ENCODE results near the gene PRKAG2. TPM values are rescaled to one million over a fixed set of nuclear protein-coding genes. Genes with fewer than 3 reads are reported as not detected.
A peak's percentile ranks its signal among the peaks of the same experiment; 100 is the strongest.

Gene PRKAG2
- total RNA-seq, 2 donors from 2014 or later, result 23.2 to 28.4 TPM

- Mint-ChIP-seq H3K27me3 (ENCODE audit: low read depth) (no peaks in the 10 kb centered on the region), H3K36me3 (ENCODE audit: insufficient read depth in 2 of 2) (peaks cover 0 to 3% of the 10 kb centered on the region in 2 donors)
- no peak for DNase-seq
Measured at GRCh38 chr7:151568956-151569940, 307.7 kb downstream of the PRKAG2 start.

GRCh38 chr7:151566897-151567320 is 310.0 kb downstream of the PRKAG2 start:
- DNase-seq (no peak), ATAC-seq (replicated peaks in 1 of 2) (no peak)
- no peak overlapping the region for H3K27ac Mint-ChIP-seq
- H3K4me1 Mint-ChIP-seq (ENCODE audit: low read depth), result no peaks in the 10 kb centered on the region
- H3K9me3 Mint-ChIP-seq, result no peaks in the 10 kb centered on the region
- no peak overlapping the region for H3K4me3 Mint-ChIP-seq
- H3K27me3 Mint-ChIP-seq (ENCODE audit: low read depth), result no peaks in the 10 kb centered on the region
- peaks cover 0 to under 1% of the 10 kb centered on the region in 2 donors for H3K36me3 Mint-ChIP-seq (ENCODE audit: insufficient read depth in 2 of 2)

More at GRCh38 chr7:151568956-151569940, 307.7 kb downstream of the PRKAG2 start:
- Mint-ChIP-seq H3K4me1 (ENCODE audit: low read depth) (no peaks in the 10 kb centered on the region), H3K4me3 (no peak overlapping the region), H3K9me3 (no peaks in the 10 kb centered on the region), H3K27ac (no peak overlapping the region)
- no peak for ATAC-seq (replicated peaks in 1 of 2)

GRCh38 chr7:151565541-151565940 is 311.4 kb downstream of the PRKAG2 start:
- Mint-ChIP-seq H3K27me3 (ENCODE audit: low read depth) (no peaks in the 10 kb centered on the region), H3K36me3 (ENCODE audit: insufficient read depth in 2 of 2) (peaks cover 2 to 3% of the 10 kb centered on the region in 2 donors), H3K4me1 (ENCODE audit: low read depth) (peaks cover under 1% of the 10 kb centered on the region), H3K9me3 (no peaks in the 10 kb centered on the region), H3K4me3 (no peak overlapping the region), H3K27ac (no peak overlapping the region)
- no peak for DNase-seq
- ATAC-seq (replicated peaks in 1 of 2), result no peak

- Mint-ChIP-seq H3K9me3 (no peaks in the 10 kb centered on the region), H3K36me3 (ENCODE audit: insufficient read depth in 2 of 2) (peaks cover 2 to 3% of the 10 kb centered on the region in 2 donors), H3K27me3 (ENCODE audit: low read depth) (no peaks in the 10 kb centered on the region), H3K4me3 (peak overlapping the region; percentile 47 to 62), H3K4me1 (ENCODE audit: low read depth) (peaks cover 12% of the 10 kb centered on the region), H3K27ac (peak overlapping the region; percentile 91)
- DNase-seq, result no peak
- peak in 1 of 2 donors; percentile 51 for ATAC-seq (replicated peaks in 1 of 2)
Measured at GRCh38 chr7:151560243-151560642, 316.7 kb downstream of the PRKAG2 start.

GRCh38 chr7:151559557-151560183 is 317.2 kb downstream of the PRKAG2 start:
- DNase-seq (no peak), ATAC-seq (replicated peaks in 1 of 2) (no peak)
- H3K36me3 Mint-ChIP-seq (ENCODE audit: insufficient read depth in 2 of 2), result peaks cover 2 to 3% of the 10 kb centered on the region in 2 donors
- H3K4me1 Mint-ChIP-seq (ENCODE audit: low read depth), result peaks cover 12% of the 10 kb centered on the region
- peak overlapping the region; percentile 91 for H3K27ac Mint-ChIP-seq
- no peaks in the 10 kb centered on the region for H3K9me3 Mint-ChIP-seq
- H3K27me3 Mint-ChIP-seq (ENCODE audit: low read depth), result no peaks in the 10 kb centered on the region
- peak overlapping the region; percentile 47 to 62 for H3K4me3 Mint-ChIP-seq

- no peaks in the 10 kb centered on the region for H3K27me3 Mint-ChIP-seq (ENCODE audit: low read depth)
- H3K4me3 Mint-ChIP-seq, result no peak overlapping the region
- no peak for ATAC-seq (replicated peaks in 1 of 2)
- no peaks in the 10 kb centered on the region for H3K9me3 Mint-ChIP-seq
- peaks cover 2 to 3% of the 10 kb centered on the region in 2 donors for H3K36me3 Mint-ChIP-seq (ENCODE audit: insufficient read depth in 2 of 2)
- no peak overlapping the region for H3K27ac Mint-ChIP-seq
- no peak for DNase-seq
- peaks cover 12% of the 10 kb centered on the region for H3K4me1 Mint-ChIP-seq (ENCODE audit: low read depth)
Measured at GRCh38 chr7:151558575-151558974, 318.3 kb downstream of the PRKAG2 start.

GRCh38 chr7:151556592-151556991 is 320.3 kb downstream of the PRKAG2 start:
- Mint-ChIP-seq H3K36me3 (ENCODE audit: insufficient read depth in 2 of 2) (peaks cover 2 to 3% of the 10 kb centered on the region in 2 donors), H3K27ac (no peak overlapping the region), H3K9me3 (no peaks in the 10 kb centered on the region), H3K4me1 (ENCODE audit: low read depth) (peaks cover 12% of the 10 kb centered on the region), H3K27me3 (ENCODE audit: low read depth) (peaks cover 15% of the 10 kb centered on the region), H3K4me3 (no peak overlapping the region)
- DNase-seq (no peak), ATAC-seq (replicated peaks in 1 of 2) (no peak)

GRCh38 chr7:151553356-151553755 is 323.6 kb downstream of the PRKAG2 start:
- ATAC-seq (replicated peaks in 1 of 2) (no peak), DNase-seq (no peak)
- H3K27ac Mint-ChIP-seq, result no peak overlapping the region
- peaks cover 15% of the 10 kb centered on the region for H3K27me3 Mint-ChIP-seq (ENCODE audit: low read depth)
- no peaks in the 10 kb centered on the region for H3K9me3 Mint-ChIP-seq
- no peak overlapping the region for H3K4me3 Mint-ChIP-seq
- no peaks in the 10 kb centered on the region for H3K4me1 Mint-ChIP-seq (ENCODE audit: low read depth)
- no peaks in the 10 kb centered on the region for H3K36me3 Mint-ChIP-seq (ENCODE audit: insufficient read depth in 2 of 2)

- Mint-ChIP-seq H3K4me1 (ENCODE audit: low read depth) (no peaks in the 10 kb centered on the region), H3K27ac (no peak overlapping the region), H3K27me3 (ENCODE audit: low read depth) (peaks cover 15% of the 10 kb centered on the region), H3K36me3 (ENCODE audit: insufficient read depth in 2 of 2) (no peaks in the 10 kb centered on the region), H3K4me3 (no peak overlapping the region), H3K9me3 (no peaks in the 10 kb centered on the region)
- ATAC-seq (replicated peaks in 1 of 2), result peak in 1 of 2 donors; percentile 15
- DNase-seq, result no peak
Measured at GRCh38 chr7:151552352-151553028, 324.4 kb downstream of the PRKAG2 start.

- no peaks in the 10 kb centered on the region for H3K36me3 Mint-ChIP-seq (ENCODE audit: insufficient read depth in 2 of 2)
- no peaks in the 10 kb centered on the region for H3K4me1 Mint-ChIP-seq (ENCODE audit: low read depth)
- no peak overlapping the region for H3K4me3 Mint-ChIP-seq
- DNase-seq (no peak), ATAC-seq (replicated peaks in 1 of 2) (no peak)
- no peak overlapping the region for H3K27ac Mint-ChIP-seq
- H3K27me3 Mint-ChIP-seq (ENCODE audit: low read depth), result peaks cover 22% of the 10 kb centered on the region
- no peaks in the 10 kb centered on the region for H3K9me3 Mint-ChIP-seq
Measured at GRCh38 chr7:151551820-151552219, 325.1 kb downstream of the PRKAG2 start.

- ATAC-seq (replicated peaks in 1 of 2) (no peak), DNase-seq (no peak)
- H3K4me3 Mint-ChIP-seq, result no peak overlapping the region
- H3K27ac Mint-ChIP-seq, result no peak overlapping the region
- H3K27me3 Mint-ChIP-seq (ENCODE audit: low read depth), result peaks cover 32% of the 10 kb centered on the region
- no peaks in the 10 kb centered on the region for H3K9me3 Mint-ChIP-seq
- no peaks in the 10 kb centered on the region for H3K4me1 Mint-ChIP-seq (ENCODE audit: low read depth)
- no peaks in the 10 kb centered on the region for H3K36me3 Mint-ChIP-seq (ENCODE audit: insufficient read depth in 2 of 2)
Measured at GRCh38 chr7:151550656-151551286, 326.1 kb downstream of the PRKAG2 start.

GRCh38 chr7:151549644-151550043 is 327.3 kb downstream of the PRKAG2 start:
- DNase-seq (no peak), ATAC-seq (replicated peaks in 1 of 2) (no peak)
- no peaks in the 10 kb centered on the region for H3K9me3 Mint-ChIP-seq
- H3K4me1 Mint-ChIP-seq (ENCODE audit: low read depth), result no peaks in the 10 kb centered on the region
- no peak overlapping the region for H3K4me3 Mint-ChIP-seq
- peaks cover 38% of the 10 kb centered on the region for H3K27me3 Mint-ChIP-seq (ENCODE audit: low read depth)
- no peak overlapping the region for H3K27ac Mint-ChIP-seq
- no peaks in the 10 kb centered on the region for H3K36me3 Mint-ChIP-seq (ENCODE audit: insufficient read depth in 2 of 2)
